Spinal cord (tissue), 10 donors: ENCODE results near the gene GAPDH. TPM values are rescaled to one million over a fixed set of nuclear protein-coding genes. Genes with fewer than 3 reads are reported as not detected.
A peak's percentile ranks its signal among the peaks of the same experiment; 100 is the strongest.

Source experiments
- DNase-seq, 6 donors: peaks; one replicate each; pipeline versions ENCODE4 v3.0.0 to v3.0.0-alpha.2; 2013 to 2015; ENCODE audit warnings: low spot score in 6 of 6, low read depth in 4 of 6
- H3K27ac ChIP-seq: one replicate; pipeline ENCODE4 v1.5.1; 2013; ENCODE audit warnings: low read depth, low read length, control low read depth
- H3K27me3 ChIP-seq: one replicate; pipeline ENCODE4 v1.6.1; 2013; ENCODE audit warnings: low read length; ENCODE audit not compliant: control insufficient read depth, insufficient read depth
- H3K36me3 ChIP-seq: one replicate; pipeline ENCODE4 v1.6.1; 2013; ENCODE audit warnings: low read length; ENCODE audit not compliant: control insufficient read depth, insufficient read depth
- H3K4me1 ChIP-seq: one replicate; pipeline ENCODE4 v1.6.1; 2013; ENCODE audit warnings: low read length; ENCODE audit not compliant: control insufficient read depth, insufficient read depth
- H3K4me3 ChIP-seq: one replicate; pipeline ENCODE4 v1.5.1; 2013; ENCODE audit warnings: low read depth, low read length, control low read depth
- H3K9me3 ChIP-seq: one replicate; pipeline ENCODE4 v1.6.1; 2013; ENCODE audit warnings: low read length; ENCODE audit not compliant: control insufficient read depth, insufficient read depth
- WGBS: methylation state at CpG from one replicate; pipeline ENCODE4 v1.1.5; 2013; ENCODE audit warnings: missing lambda C conversion rate; ENCODE audit not compliant: insufficient coverage; 5-methylcytosine and 5-hydroxymethylcytosine counted together
- polyA plus RNA-seq, 2 donors: library from polyadenylated mRNA; unstranded; fragments of 120-200 nt; gene quantifications; one replicate each; pipeline ENCODE4 v1.2.1, GENCODE V29; 2013; ENCODE audit not compliant: insufficient read length in 2 of 2
- total RNA-seq, 2 donors: library from RNA; depleted of rRNA in 1 of 2; stranded (reverse); fragments of 120-200 nt in 1 of 2; fragments of >200 nt in 1 of 2; gene quantifications; one replicate each; pipeline versions ENCODE4 v1.2.3 to v1.2.4, GENCODE V29; 2013 to 2014
- donor health status: healthy.

The GAPDH gene
- total and polyA plus RNA-seq, 4 donors = 1,774 to 3,295 (median 3,020) TPM

DNA sequence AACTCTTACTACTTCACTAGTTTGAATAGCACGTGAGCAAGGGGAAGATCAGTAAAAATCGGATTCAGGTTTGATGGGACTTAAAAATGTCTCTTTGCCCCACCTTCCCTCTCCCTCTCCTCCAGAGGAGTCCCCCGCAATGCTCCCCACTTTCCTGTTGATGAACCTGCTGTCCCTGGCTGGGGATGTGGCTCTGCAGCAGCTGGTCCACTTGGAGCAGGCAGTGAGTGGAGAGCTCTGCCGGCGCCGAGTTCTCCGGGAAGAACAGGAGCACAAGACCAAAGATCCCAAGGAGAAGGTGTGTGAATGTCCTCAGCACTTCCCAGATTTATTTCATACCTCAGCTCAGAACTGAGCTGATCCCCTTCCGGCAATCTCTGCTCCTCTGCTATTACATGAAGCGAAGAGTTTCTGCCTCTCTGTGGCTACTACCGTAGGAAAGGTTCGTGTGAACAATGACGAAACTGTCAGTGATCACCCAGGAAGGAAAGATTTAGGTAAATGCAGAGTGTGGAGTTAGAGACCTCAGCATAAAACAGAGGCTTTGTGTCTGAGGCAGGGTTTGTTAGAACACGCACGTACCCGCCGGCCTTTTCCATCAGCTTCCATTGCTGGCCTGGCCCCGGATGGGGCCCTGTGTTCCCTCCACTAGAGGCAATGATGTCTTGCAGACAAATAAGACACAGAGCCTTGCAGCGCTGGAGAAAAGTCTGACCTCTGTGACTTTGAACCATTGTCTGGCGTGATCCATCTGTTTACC lies 7.4 kb upstream of the GAPDH start:
- Histone ChIP-seq H3K9me3 (no peaks in the 10 kb centered on the region), H3K27ac (no peak overlapping the region), H3K4me1 (peaks cover 7% of the 10 kb centered on the region), H3K27me3 (no peaks in the 10 kb centered on the region), H3K36me3 (peaks cover 81% of the 10 kb centered on the region), H3K4me3 (no peak overlapping the region)
- no peak for DNase-seq
- WGBS = 83% methylated on average over 14 of the region's 19 CpGs

DNA sequence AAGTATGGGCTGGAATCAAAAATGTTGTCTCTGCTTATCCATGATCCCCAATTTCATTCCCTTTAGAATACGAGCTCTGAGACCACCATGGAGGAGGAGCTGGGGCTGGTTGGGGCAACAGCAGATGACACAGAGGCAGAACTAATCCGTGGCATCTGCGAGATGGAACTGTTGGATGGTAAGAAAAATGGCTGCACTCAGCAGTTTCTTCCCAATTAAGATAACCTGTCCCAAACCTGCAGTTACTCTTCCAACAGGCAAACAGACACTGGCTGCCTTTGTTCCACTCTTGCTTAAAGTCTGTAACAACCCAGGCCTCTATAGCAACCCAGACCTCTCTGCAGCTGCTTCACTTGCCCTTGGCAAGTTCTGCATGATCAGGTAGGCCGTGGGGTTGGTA lies 6.6 kb upstream of the GAPDH start:
- no peak for DNase-seq
- Histone ChIP-seq H3K36me3 (peaks cover 74% of the 10 kb centered on the region), H3K9me3 (no peaks in the 10 kb centered on the region), H3K27me3 (no peaks in the 10 kb centered on the region), H3K27ac (no peak overlapping the region), H3K4me3 (no peak overlapping the region), H3K4me1 (peaks cover 14% of the 10 kb centered on the region)
- WGBS = 100% methylated on average over 1 of the region's 4 CpGs

DNA sequence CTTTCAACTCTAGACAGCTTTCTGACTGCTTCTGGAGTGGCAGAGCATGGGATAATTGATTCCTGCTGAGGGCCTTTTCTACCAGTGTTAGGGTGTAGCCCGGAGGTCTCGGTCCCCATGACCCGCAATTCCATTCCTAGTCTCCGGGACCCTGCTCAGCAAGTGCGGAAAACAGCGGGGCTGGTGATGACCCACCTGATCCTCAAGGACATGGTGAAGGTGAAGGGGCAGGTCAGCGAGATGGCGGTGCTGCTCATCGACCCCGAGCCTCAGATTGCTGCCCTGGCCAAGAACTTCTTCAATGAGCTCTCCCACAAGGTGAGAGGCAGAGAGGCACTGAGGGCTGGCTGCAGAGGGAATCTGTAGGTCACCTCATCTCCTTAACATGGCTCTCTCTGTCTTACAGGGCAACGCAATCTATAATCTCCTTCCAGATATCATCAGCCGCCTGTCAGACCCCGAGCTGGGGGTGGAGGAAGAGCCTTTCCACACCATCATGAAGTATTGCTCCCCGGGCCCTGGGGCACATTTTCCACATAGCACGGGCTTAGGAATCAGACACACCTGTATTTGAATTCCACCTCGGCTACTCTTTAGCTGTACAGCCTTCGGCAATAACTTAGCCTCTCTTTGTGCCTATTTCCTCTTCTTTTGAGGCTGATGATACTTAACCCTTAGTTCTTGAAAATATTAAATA lies 5.6 kb upstream of the GAPDH start:
- H3K4me1 ChIP-seq = peaks cover 24% of the 10 kb centered on the region
- WGBS = 89% methylated on average over 16 of the region's 17 CpGs
- H3K27ac ChIP-seq = no peak overlapping the region
- no peaks in the 10 kb centered on the region for H3K27me3 ChIP-seq
- peaks cover 69% of the 10 kb centered on the region for H3K36me3 ChIP-seq
- no peaks in the 10 kb centered on the region for H3K9me3 ChIP-seq
- no peak for DNase-seq
- no peak overlapping the region for H3K4me3 ChIP-seq

DNA sequence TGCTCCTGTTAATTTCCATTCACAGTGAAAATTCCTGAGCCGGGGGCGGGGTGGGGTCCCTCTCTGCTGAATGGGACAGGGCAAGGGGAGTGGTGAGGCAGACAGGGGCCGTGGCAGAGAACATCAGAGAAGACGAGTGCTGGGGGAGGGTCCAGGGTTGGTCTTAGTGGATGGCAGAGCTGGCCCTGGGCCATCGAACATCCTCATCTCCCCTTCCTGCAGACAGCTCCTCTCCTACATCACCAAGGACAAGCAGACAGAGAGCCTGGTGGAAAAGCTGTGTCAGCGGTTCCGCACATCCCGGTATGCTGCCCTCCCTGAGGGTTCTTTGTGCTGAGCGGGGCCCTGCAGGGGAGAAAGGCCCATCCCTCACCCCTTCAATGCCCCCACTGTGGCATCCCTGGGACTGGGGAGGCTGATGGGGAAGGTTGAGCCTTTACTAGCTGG lies 5.0 kb upstream of the GAPDH start:
- no peak for DNase-seq
- peaks cover 29% of the 10 kb centered on the region for H3K4me1 ChIP-seq
- no peak overlapping the region for H3K27ac ChIP-seq
- no peak overlapping the region for H3K4me3 ChIP-seq
- H3K9me3 ChIP-seq = no peaks in the 10 kb centered on the region
- WGBS = no CpG with 5 or more reads among the region's 9 CpGs
- no peaks in the 10 kb centered on the region for H3K27me3 ChIP-seq
- peaks cover 69% of the 10 kb centered on the region for H3K36me3 ChIP-seq

DNA sequence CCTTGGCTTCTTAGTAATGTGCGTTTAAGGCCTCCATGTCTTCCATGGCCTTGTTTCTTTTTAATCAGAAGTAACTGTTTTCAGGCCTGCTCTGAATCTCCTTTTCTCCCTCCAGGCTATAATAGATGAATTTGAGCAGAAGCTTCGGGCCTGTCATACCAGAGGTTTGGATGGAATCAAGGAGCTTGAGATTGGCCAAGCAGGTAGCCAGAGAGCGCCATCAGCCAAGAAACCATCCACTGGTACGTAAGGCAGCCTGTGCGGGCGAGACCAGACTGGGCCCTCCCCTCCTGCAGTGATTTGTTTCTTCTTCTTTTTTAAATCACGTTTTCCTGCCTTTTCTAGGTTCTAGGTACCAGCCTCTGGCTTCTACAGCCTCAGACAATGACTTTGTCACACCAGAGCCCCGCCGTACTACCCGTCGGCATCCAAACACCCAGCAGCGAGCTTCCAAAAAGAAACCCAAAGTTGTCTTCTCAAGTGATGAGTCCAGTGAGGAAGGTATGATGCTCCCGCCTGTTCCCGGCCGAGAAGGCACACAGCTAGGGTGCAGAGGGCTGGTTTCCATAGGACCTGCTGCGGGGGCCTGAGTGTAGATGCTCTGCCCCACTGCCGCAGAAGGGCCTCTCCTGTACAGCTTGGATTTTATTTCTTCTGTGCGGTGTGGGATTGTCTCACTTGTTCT lies 3.6 kb upstream of the GAPDH start:
- peaks cover 68% of the 10 kb centered on the region for H3K36me3 ChIP-seq
- no peak overlapping the region for H3K4me3 ChIP-seq
- H3K9me3 ChIP-seq = no peaks in the 10 kb centered on the region
- WGBS = 94% methylated on average over 16 of the region's 18 CpGs
- H3K27me3 ChIP-seq = no peaks in the 10 kb centered on the region
- H3K4me1 ChIP-seq = peaks cover 37% of the 10 kb centered on the region
- no peak overlapping the region for H3K27ac ChIP-seq
- no peak for DNase-seq

DNA sequence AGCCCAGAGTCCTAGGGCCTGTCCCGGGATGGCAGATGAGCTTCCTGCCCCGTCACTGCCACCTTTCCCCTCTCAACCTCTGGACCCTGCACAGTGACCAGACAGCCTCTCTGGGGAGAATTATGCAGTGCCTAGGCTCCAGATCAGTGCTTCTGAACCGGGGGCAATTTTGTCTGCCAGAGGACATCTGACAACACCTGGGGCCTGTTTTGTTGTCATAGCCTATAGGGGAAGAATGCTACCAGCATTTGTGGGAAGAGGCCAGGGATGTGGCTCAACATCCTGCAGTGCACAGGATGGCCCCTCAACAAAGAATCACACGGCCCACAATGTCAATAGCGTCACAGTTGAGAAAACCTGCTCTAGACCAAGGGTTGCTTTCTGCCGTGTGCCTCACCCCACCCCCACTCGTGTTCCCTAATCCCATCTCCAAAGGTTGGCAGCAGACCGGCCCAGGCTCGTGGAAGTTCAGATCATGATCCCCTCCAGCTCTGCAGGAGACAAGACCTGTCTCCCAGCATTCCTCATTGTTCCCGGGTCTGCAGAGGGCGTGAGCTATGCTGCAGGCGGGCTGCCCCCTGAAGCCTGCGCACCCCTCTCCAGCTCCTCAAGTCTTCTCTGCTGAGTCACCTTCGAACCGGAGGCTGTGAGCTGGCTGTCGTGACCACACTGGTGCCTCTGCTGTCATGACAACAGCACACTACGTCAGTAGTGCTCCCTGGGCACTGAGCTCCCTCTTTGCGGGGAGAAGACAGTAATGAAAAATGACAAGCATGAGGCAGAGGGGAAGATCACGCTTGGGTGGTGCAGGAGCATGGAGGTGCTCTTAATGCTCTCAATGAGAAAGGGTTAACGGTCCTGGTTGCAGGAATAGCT lies 2.0 kb upstream of the GAPDH start:
- peak overlapping the region; percentile 99 for H3K27ac ChIP-seq
- peak in 3 of 6 donors; percentile 62 to 92 (median 86) for DNase-seq

DNA sequence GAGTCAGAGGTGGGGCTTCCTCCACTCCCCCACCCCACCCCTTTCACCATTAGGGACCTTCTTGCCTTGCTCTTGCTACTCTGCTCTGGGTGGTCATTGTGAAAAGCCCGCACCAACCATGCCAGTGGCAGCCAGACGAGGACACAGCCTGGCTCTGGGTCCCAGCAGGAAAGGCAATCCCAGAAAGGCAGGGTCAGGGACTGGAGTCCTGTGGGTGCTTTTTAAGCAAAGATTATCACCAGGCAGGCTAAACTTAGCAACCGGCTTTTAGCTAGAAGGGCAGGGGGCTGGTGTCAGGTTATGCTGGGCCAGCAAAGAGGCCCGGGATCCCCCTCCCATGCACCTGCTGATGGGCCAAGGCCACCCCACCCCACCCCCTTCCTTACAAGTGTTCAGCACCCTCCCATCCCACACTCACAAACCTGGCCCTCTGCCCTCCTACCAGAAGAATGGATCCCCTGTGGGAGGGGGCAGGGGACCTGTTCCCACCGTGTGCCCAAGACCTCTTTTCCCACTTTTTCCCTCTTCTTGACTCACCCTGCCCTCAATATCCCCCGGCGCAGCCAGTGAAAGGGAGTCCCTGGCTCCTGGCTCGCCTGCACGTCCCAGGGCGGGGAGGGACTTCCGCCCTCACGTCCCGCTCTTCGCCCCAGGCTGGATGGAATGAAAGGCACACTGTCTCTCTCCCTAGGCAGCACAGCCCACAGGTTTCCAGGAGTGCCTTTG lies 1.2 kb upstream of the GAPDH start:
- under 1% methylated on average over 13 of the region's 14 CpGs for WGBS

More for the DNA sequence above, 2.0 kb upstream of the GAPDH start:
- Histone ChIP-seq H3K9me3 (no peaks in the 10 kb centered on the region), H3K27me3 (no peaks in the 10 kb centered on the region), H3K4me3 (peak overlapping the region; percentile 99), H3K36me3 (peaks cover 68% of the 10 kb centered on the region), H3K4me1 (peaks cover 53% of the 10 kb centered on the region)
- WGBS = 8% methylated on average over 19 of the region's 20 CpGs

DNA sequence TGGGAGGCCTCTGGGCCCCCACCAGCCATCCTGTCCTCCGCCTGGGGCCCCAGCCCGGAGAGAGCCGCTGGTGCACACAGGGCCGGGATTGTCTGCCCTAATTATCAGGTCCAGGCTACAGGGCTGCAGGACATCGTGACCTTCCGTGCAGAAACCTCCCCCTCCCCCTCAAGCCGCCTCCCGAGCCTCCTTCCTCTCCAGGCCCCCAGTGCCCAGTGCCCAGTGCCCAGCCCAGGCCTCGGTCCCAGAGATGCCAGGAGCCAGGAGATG lies 729 bp upstream of the GAPDH start:
- Histone ChIP-seq H3K4me1 (peaks cover 64% of the 10 kb centered on the region), H3K36me3 (peaks cover 73% of the 10 kb centered on the region), H3K27me3 (no peaks in the 10 kb centered on the region), H3K9me3 (no peaks in the 10 kb centered on the region), H3K4me3 (peak overlapping the region; percentile 99), H3K27ac (peak overlapping the region; percentile 99)
- WGBS = 0% methylated on average over 5 of the region's 9 CpGs
- DNase-seq = no peak

More for the DNA sequence above, 1.2 kb upstream of the GAPDH start:
- Histone ChIP-seq H3K36me3 (peaks cover 73% of the 10 kb centered on the region), H3K4me3 (peak overlapping the region; percentile 99), H3K9me3 (no peaks in the 10 kb centered on the region), H3K27me3 (no peaks in the 10 kb centered on the region), H3K27ac (peak overlapping the region; percentile 99), H3K4me1 (peaks cover 61% of the 10 kb centered on the region)
- DNase-seq = peak in 2 of 6 donors; percentile 87 to 90

DNA sequence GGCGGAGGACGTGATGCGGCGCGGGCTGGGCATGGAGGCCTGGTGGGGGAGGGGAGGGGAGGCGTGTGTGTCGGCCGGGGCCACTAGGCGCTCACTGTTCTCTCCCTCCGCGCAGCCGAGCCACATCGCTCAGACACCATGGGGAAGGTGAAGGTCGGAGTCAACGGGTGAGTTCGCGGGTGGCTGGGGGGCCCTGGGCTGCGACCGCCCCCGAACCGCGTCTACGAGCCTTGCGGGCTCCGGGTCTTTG lies 303 bp downstream of the GAPDH start:
- peaks cover 73% of the 10 kb centered on the region for H3K36me3 ChIP-seq
- no peak for DNase-seq
- peaks cover 64% of the 10 kb centered on the region for H3K4me1 ChIP-seq
- peak overlapping the region; percentile 99 for H3K4me3 ChIP-seq
- peak overlapping the region; percentile 99 for H3K27ac ChIP-seq
- no peaks in the 10 kb centered on the region for H3K27me3 ChIP-seq
- H3K9me3 ChIP-seq = no peaks in the 10 kb centered on the region
- WGBS = 0% methylated on average over 23 of the region's 25 CpGs
